OCI-LY1 (cell line): ENCODE results near the gene TRABD2A.

Source experiments
- H2AFZ ChIP-seq: fragments of 200-600 bp; sonication (generic), shearing (Covaris generic); 2 replicates; pipeline ENCODE4 v1.6.0; 2014; ENCODE audit warnings: antibody characterized with exemption, mild to moderate bottlenecking, low read length
- H3F3A ChIP-seq: fragments of 200-600 bp; sonication (generic), shearing (Covaris generic); 2 replicates; pipeline ENCODE4 v1.6.0; 2014; ENCODE audit warnings: mild to moderate bottlenecking, antibody characterized with exemption, low read length, moderate library complexity; ENCODE audit not compliant: insufficient read depth
- H3K27ac ChIP-seq: fragments of 200-600 bp; sonication (generic); 2 replicates; pipeline ENCODE4 v1.5.1; 2014; ENCODE audit warnings: low read length, mixed run types, mild to moderate bottlenecking, low read depth; ENCODE audit not compliant: poor library complexity, severe bottlenecking
- H3K27me3 ChIP-seq: fragments of 200-600 bp; sonication (generic); 2 replicates; pipeline ENCODE4 v1.6.0; 2014; ENCODE audit warnings: antibody characterized with exemption, mild to moderate bottlenecking, low read length, moderate library complexity; ENCODE audit not compliant: insufficient read depth
- H3K36me3 ChIP-seq: fragments of 200-600 bp; sonication (generic); 2 replicates; pipeline ENCODE4 v1.6.1; 2014; ENCODE audit warnings: mild to moderate bottlenecking, antibody characterized with exemption, low read length, moderate library complexity, mixed read lengths; ENCODE audit not compliant: insufficient read depth
- H3K4me1 ChIP-seq: fragments of 200-600 bp; sonication (generic); 2 replicates; pipeline ENCODE4 v1.5.1; 2014; ENCODE audit warnings: mild to moderate bottlenecking, low read length, moderate library complexity; ENCODE audit not compliant: insufficient read depth, severe bottlenecking
- H3K4me2 ChIP-seq: fragments of 200-600 bp; sonication (generic), shearing (Covaris generic); 2 replicates; pipeline ENCODE4 v1.6.1; 2014; ENCODE audit warnings: low read length
- H3K4me3 ChIP-seq: fragments of 200-600 bp; sonication (generic); 2 replicates; pipeline ENCODE4 v1.5.1; 2014; ENCODE audit warnings: low read length, low read depth, mild to moderate bottlenecking, mixed read lengths; ENCODE audit not compliant: poor library complexity, severe bottlenecking
- H3K79me2 ChIP-seq: fragments of 200-600 bp; shearing (Covaris generic); 2 replicates; pipeline ENCODE4 v1.6.1; 2016; ENCODE audit warnings: mixed run types, low read length, mixed read lengths; ENCODE audit not compliant: insufficient read depth
- H3K9ac ChIP-seq: fragments of 200-600 bp; sonication (generic), shearing (Covaris generic); 2 replicates; pipeline ENCODE4 v1.6.1; 2014; ENCODE audit warnings: mild to moderate bottlenecking, low read length, mixed read lengths
- H3K9me2 ChIP-seq: fragments of 200-600 bp; sonication (generic), shearing (Covaris generic); 2 replicates; pipeline ENCODE4 v1.6.1; 2014; ENCODE audit warnings: low read depth, mild to moderate bottlenecking, low read length, mixed read lengths
- H3K9me3 ChIP-seq: fragments of 200-600 bp; shearing (Covaris generic); 2 replicates; pipeline ENCODE4 v1.6.1; 2014; ENCODE audit warnings: low read length, mixed read lengths
- H4K20me1 ChIP-seq: fragments of 200-600 bp; sonication (generic), shearing (Covaris generic); 2 replicates; pipeline ENCODE4 v1.6.0; 2016; ENCODE audit warnings: mild to moderate bottlenecking, low read length; ENCODE audit not compliant: insufficient read depth
- EZH2 ChIP-seq: fragments of 200-600 bp; sonication (generic), shearing (Covaris generic); IDR thresholded peaks from 2 replicates; pipeline ENCODE4 v1.8.0; 2017; ENCODE audit warnings: borderline replicate concordance, mixed run types, mild to moderate bottlenecking, antibody characterized with exemption, low read length, moderate library complexity, mixed read lengths
- TF ChIP-seq, protein P1 (sequence below): fragments of 200-600 bp; sonication (generic), shearing (Covaris generic); IDR thresholded peaks from 2 replicates; pipeline ENCODE4 v1.5.1; 2017; ENCODE audit warnings: mild to moderate bottlenecking, antibody characterized with exemption, low read length, moderate library complexity, mixed read lengths

Gene TRABD2A

DNA sequence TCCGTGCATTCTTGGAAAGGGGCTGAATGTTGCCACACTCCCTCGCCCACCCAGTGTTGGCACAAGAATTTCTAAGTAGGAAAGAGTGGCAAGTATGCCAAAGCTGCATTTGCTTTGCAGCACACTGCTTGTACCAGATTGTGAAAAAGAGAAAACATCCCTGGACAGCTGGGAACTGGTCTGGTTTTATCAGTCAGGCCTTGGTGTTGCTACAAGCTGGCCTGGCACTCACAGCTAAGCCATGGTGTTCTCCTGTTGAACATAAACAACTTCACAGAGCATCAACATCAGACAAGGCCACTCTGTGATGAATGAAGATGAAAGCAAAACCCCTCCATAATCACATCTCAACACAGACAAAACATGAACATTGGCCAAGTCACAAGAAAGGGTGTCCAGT is 4.2 kb upstream of the TRABD2A start:
- Histone ChIP-seq H3F3A (no peaks in the 10 kb centered on the region), H3K27ac (no peak overlapping the region), H3K4me2 (no peak overlapping the region), H3K27me3 (peaks cover 8% of the 10 kb centered on the region; the same call in 1 of the 2 replicates), H2AFZ (no peak overlapping the region), H4K20me1 (no peaks in the 10 kb centered on the region), H3K4me1 (peaks cover 42% of the 10 kb centered on the region), H3K9me2 (no peaks in the 10 kb centered on the region), H3K4me3 (no peak overlapping the region), H3K9ac (no peak overlapping the region), H3K9me3 (no peaks in the 10 kb centered on the region), H3K79me2 (no peaks in the 10 kb centered on the region), H3K36me3 (no peaks in the 10 kb centered on the region)
- TF ChIP-seq, protein P1, sequence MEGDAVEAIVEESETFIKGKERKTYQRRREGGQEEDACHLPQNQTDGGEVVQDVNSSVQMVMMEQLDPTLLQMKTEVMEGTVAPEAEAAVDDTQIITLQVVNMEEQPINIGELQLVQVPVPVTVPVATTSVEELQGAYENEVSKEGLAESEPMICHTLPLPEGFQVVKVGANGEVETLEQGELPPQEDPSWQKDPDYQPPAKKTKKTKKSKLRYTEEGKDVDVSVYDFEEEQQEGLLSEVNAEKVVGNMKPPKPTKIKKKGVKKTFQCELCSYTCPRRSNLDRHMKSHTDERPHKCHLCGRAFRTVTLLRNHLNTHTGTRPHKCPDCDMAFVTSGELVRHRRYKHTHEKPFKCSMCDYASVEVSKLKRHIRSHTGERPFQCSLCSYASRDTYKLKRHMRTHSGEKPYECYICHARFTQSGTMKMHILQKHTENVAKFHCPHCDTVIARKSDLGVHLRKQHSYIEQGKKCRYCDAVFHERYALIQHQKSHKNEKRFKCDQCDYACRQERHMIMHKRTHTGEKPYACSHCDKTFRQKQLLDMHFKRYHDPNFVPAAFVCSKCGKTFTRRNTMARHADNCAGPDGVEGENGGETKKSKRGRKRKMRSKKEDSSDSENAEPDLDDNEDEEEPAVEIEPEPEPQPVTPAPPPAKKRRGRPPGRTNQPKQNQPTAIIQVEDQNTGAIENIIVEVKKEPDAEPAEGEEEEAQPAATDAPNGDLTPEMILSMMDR: no peak
- TF ChIP-seq EZH2: no peak

DNA sequence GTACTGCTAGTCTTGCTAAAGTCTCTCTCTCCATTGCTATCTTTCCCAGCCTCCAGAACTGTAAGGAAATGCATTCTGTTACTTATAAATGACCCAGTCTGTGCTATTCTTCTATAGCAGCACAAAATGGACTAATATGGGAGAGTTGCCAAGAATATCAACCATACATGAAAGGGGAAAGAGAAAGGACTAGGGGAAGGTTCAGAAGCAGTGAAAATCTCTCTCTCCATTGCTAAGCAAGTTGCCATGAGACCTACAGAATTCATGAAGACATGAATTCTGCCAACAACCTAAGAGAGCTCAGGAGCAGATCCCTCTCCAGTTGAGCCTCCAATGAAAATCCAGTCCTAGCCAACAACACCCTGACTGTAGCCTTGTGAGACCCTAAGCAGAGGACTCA is 3.6 kb upstream of the TRABD2A start:
- TF ChIP-seq, protein P1: no peak
- TF ChIP-seq EZH2: no peak
- Histone ChIP-seq H3K27me3 (peaks cover 8% of the 10 kb centered on the region; the same call in 1 of the 2 replicates), H3K4me3 (no peak overlapping the region)

DNA sequence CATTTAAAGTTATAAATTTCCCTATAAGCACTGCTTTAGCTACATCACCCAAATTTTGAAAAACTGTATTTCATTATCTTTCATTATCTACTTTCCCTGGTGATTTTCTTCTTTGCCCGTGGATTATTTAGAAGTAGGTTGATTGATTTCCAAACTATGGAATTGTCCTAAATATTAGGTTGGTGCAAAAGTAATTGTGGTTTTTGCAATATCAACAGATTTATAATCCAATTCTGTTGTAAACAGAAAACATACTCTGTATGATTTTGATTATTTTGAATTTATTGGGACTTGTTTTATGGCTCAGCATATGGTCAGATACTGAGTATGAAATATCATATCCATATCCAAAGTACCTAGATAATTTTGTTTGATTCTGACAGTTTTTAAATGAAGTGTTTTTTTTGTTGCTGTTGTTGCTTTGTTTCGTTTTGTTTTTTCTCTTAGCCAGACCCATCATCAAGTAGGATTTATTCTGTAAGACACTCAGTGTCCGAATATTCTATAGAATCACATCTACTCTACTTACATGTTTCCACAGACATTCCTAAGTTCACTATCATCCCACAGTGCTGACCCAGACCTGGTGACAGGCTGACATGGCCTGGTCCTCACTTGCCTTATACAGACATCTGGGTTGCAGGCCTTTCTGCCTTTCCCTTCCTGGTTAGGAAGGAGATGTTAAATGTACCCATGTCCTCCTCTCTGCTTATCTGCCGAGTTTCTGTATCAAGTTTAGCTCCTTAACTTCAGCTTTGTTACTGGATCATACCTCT is 2.1 kb upstream of the TRABD2A start:
- no peak overlapping the region for H3K4me2 ChIP-seq
- H2AFZ ChIP-seq: no peak overlapping the region

More for the DNA sequence above, 3.6 kb upstream of the TRABD2A start:
- no peaks in the 10 kb centered on the region for H3K9me3 ChIP-seq
- no peaks in the 10 kb centered on the region for H3K79me2 ChIP-seq
- H3K27ac ChIP-seq: no peak overlapping the region
- no peaks in the 10 kb centered on the region for H3F3A ChIP-seq
- no peaks in the 10 kb centered on the region for H3K9me2 ChIP-seq
- H3K36me3 ChIP-seq: no peaks in the 10 kb centered on the region
- no peak overlapping the region for H3K9ac ChIP-seq
- no peaks in the 10 kb centered on the region for H4K20me1 ChIP-seq
- H2AFZ ChIP-seq: no peak overlapping the region
- H3K4me1 ChIP-seq: peaks cover 36% of the 10 kb centered on the region
- no peak overlapping the region for H3K4me2 ChIP-seq

More for the DNA sequence above, 2.1 kb upstream of the TRABD2A start:
- Histone ChIP-seq H3K79me2 (no peaks in the 10 kb centered on the region), H3K36me3 (no peaks in the 10 kb centered on the region), H3K27ac (no peak overlapping the region), H3K9ac (no peak overlapping the region), H3K27me3 (peaks cover 8% of the 10 kb centered on the region; the same call in 1 of the 2 replicates), H3K4me1 (peaks cover 24% of the 10 kb centered on the region), H4K20me1 (no peaks in the 10 kb centered on the region), H3K9me3 (no peaks in the 10 kb centered on the region), H3F3A (no peaks in the 10 kb centered on the region), H3K4me3 (no peak overlapping the region), H3K9me2 (no peaks in the 10 kb centered on the region)
- TF ChIP-seq, protein P1: no peak
- no peak for TF ChIP-seq EZH2
